Activated CD8-positive, alpha-beta memory T cell treated with anti-CD3 and anti-CD28 coated beads, Interleukin-2, amount 50 U/mL, for 1 hour (primary cell): ENCODE data around the gene DGKG.

Source experiments
- DNase-seq: peaks from one replicate; pipeline ENCODE4 v3.0.0-alpha.2; 2020; ENCODE audit errors: extremely low read depth

The DGKG gene

GRCh38 chr3:186241910-186242821 is 119.9 kb downstream of the DGKG start:
- DNase-seq: no peak

DNA sequence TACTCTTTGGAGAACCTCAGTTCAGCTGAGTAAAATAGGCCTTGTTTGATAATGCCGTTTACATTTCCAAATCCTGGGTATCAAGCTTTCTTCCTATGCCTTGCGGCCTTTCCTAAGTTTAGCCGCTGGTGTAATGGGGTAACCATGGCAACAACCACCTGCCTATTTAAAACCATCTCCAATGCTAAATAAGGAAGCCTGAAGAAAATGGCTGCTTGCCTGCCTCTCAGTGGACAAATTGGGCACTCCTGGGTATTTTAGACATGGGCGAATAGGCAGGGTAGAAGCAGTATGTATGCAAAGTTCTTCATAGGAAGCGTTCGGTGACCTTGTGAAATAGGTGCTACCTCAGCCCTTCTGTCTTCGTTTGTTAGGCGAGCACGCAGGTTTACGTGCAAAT is 122.7 kb downstream of the DGKG start:
- DNase-seq: no peak

DNA sequence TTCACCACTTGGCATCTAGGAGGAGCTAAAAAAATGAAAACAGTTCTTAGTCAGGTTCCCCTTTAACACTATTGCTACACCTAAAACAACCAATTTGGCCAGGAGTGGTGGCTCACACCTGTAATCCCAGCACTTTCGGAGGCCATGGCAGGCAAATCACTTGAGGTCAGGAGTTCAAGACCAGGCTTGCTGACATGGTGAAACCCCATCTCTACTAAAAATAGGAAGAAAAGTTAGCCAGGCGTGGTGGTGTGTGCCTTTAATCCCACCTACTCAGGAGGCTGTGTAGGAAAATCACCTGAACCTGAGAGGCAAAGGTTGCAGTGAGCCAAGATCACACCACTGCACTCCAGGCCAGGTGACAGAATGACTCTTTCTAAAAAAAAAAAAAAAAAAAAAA is 124.1 kb downstream of the DGKG start:
- no peak for DNase-seq

DNA sequence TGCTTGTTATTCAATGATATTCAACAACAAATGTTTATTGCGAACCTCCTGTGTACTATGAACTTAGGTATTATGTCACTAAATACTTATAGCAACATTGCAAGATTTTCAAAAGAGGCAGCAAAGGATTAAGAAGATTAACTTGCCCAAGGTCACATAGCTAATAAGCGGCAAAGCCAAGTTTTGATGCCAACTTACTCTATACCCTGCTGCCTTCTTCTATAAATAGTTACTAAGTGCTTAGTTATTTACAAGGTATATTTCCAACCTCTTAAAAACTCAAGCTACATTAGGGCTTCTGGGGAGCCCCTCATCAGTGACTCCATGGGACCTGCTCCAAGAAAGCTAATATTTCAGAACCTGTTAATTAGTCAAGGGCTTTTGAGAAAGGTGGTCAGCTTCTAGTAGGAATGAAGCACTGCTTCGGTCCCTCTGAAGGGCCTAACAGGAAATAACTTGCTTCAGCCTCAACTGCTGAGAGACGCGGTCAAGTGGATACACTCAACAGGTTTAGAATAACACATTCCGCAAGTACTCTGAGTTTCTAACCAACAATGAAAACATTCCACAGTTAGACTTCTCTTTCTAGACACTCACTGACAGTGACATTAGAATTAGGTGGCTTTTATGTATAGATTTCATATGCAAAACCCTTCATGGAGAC is 125.5 kb downstream of the DGKG start:
- no peak for DNase-seq

- DNase-seq: no peak
Observed at GRCh38 chr3:186235554-186235953, 126.5 kb downstream of the DGKG start.

- no peak for DNase-seq
Observed at GRCh38 chr3:186234152-186234551, 127.9 kb downstream of the DGKG start.

- DNase-seq: no peak
Observed at GRCh38 chr3:186226482-186226881, 135.6 kb downstream of the DGKG start.

DNA sequence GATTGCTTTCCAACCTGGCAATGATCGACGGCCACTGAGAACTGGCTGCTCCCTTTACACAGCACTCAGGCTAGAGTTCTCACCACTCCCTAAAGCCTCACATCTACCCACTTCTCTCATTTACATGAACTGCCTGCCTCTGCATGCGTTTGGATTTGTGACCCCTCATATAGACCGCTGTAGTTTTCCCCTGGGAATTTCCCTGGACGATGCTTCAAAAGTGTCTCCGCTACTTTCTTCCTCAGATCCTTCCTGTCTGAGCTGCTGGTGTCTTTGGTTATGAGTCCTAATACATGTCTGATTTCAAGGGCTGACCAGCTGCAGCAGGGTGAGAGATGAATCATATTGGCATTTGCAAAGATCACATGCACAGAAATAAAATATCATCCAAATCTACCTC is 136.4 kb downstream of the DGKG start:
- DNase-seq: no peak

GRCh38 chr3:186224041-186224610 is 137.9 kb downstream of the DGKG start:
- DNase-seq: no peak

- DNase-seq: no peak
Observed at GRCh38 chr3:186223476-186223875, 138.6 kb downstream of the DGKG start.

- no peak for DNase-seq
Observed at GRCh38 chr3:186221760-186222378, 140.2 kb downstream of the DGKG start.

DNA sequence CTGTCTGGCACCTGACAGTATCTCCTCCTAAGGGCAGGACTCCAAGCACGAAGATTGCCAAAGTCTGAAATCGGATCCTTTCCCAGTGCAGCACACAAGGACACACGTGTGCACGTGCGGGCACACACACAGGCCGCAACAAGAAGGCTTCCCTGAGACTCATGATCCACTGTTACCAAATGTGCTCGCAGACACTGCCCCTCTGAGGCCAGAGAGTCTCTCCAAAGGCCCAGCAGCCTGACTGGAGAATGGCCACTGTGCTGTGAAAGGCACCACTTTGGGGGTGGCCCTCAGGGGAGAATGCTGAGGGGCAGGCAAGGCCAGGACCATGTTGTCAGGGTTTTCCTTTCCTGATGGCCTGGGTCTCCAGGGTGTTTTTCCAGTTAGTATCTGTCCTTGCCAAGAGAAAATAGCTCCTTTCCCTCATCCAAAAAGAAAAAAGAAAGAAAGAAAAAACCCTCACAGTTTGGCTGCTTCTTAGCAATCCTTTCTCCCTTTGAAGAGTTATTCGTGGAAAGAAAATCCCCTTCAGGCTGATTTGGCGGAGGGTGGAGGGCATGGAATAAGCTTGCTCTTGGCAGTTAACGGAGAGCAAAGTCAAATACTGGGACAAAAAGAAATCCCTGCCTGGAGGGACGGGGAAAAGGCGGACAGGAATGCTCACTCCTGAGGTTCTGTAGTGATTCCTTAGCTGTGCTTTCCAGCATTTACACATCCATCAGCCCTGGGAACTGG is 141.0 kb downstream of the DGKG start:
- no peak for DNase-seq

DNA sequence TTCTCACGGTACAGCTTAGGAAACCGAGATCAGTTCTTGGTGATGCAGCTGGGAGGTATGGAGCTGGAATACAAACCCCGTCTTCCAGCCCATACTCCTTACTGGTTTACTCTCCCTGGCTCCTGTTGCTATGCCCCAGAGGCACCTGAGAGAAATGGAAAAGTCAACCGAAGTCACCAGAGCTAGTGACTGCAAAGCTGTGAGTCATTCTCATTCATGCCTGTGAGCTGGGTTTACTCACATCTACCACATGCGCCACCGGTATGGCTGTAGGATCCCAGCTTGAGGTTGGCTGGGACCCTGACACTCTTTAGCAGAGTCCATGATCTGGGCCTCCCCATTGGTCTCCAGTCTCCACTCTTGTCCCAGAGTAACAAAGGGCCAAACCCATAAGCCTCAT is 141.7 kb downstream of the DGKG start:
- DNase-seq: no peak

GRCh38 chr3:186219211-186219638 is 142.8 kb downstream of the DGKG start:
- DNase-seq: no peak

DNA sequence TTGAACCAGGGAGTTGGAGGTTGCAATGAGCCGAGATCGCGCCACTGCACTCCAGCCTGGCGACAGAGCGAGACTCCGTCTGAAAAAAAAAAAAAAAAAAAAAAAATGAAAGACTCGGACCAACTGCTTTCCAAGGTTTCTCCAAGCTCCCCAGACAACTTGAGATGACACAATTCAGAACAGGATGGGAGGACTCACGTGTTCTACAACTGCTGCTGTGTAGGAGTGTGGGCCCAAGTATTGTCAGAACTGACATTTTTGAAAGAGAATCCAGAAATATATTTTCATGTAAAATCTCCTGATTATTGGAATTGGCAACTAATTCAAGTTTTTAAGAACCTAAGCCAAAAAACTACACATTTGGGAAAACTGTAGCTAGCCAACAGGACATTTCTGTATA is 143.6 kb downstream of the DGKG start:
- no peak for DNase-seq

DNA sequence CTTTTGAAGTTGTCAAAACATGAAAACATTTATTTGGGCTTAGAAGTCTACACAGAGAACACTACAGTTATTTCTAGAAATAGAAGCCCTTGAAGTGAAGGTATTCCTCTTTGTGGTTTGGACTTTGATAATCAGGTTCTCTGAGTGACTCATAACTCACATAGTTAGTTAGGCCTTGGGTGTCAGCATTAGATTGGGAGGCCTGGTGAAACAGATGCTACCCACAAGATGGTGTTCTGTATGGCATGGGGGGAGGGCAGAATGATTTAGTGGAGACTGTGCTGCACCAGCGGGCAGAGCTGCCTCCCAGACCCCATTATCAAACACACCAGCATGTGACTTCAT is 144.2 kb downstream of the DGKG start:
- no peak for DNase-seq

GRCh38 chr3:186216900-186217819 is 144.9 kb downstream of the DGKG start:
- no peak for DNase-seq

DNA sequence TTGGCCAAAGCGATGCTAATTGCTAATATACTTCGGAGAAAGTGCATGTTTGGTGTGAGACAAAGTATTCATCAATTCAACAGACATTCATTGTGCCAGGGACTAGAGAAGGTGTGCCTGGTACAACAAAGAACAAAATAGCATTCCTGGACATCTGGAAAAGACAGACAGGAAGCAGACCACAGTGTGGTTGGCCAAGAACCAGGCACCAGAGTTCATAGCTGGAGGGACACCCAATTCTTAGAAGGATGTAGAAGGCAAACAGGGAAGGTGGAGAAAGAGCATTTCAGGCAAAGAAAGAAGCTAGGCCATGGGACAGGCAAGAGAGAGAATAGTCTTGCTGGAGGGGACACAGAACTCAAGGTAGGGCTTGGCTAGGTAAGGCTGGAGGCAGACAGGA is 147.4 kb downstream of the DGKG start:
- no peak for DNase-seq

GRCh38 chr3:186213946-186214345 is 148.1 kb downstream of the DGKG start:
- DNase-seq: no peak

DNA sequence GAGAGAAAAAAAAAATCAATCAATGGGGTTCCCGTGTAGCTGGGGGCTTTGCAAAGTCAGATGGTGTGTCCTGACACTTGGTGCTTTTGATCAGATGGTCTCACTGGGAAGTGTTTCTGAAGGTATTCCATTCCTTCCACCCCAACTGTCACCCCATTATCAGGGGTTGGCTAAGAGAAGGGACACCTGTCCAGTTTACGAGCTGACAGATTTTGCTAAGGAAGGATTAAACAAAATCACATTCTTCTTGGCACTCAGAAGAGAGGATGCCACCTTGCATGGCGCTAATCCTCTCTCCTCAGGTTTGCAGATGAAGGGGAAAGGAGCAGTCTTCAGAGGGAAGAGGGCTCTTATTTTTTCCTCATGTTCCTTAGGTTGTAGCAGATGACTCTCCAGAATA is 149.4 kb downstream of the DGKG start:
- no peak for DNase-seq
